ENCODE results near the gene SH2D3C. TPM values are rescaled to one million over a fixed set of nuclear protein-coding genes. Genes with fewer than 3 reads are reported as not detected.
"Not testable (repeated sequence)": the region's sequence is repeated elsewhere in the genome, so short reads cannot be mapped to it uniquely, and the experiment has no call there.

SH2D3C gene
- total RNA-seq, 1 donor: 79.7 TPM

DNA sequence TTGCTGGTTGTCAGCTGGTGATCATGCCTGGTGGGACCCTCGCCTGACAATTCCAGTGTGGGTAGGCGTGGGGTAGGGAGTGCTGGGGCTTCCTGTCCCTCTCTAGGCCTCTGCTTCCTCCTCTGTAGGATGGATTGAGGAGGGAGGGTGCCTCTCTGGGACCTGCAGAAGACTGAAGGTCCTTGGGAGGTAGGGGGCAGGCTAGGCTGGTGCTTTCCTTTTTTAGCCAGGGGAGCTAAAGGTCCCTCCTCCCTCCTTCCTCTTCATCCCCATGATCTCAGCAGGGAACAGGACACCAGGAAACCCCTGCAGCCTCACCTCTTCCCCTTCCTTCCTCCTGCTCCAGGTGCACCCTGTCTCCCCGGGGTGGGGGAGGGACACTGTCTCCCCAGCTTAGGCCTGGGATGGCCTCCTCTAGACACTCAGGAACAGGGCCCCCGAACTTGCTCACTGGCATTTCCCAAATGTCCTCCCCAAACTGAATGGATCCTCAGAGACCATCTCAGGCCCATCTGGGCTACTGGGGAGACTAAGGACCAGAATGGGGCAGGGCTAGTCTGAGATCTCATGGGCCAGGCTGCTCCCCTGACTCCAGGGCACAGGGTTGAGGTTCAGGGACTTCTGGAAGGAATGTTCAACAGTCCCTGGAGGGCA lies 8.4 kb downstream of the SH2D3C start:
- peak in 2 of 3 donors; percentile 40 to 49 for DNase-seq (ENCODE audit: low read depth in 2 of 3, low spot score in 2 of 3)

DNA sequence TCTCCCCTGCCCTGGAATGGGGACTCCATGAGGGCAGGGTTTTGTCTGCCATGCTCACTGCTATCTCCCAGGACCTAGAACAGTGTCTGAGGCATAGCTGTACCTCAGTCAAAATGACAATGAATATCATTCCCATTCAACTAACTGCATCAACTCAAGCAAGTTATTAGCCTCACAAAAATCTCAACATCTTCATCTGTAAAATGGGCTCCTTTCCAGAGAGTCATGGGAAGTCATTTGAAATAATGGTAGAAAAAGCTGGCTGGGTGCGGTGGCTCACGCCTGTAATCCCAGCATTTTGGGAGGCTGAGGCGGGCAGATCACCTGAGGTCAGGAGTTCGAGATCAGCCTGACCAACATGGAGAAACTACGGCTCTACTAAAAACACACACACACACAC lies 9.4 kb downstream of the SH2D3C start:
- DNase-seq (ENCODE audit: low read depth in 2 of 3, low spot score in 2 of 3): no peak

DNA sequence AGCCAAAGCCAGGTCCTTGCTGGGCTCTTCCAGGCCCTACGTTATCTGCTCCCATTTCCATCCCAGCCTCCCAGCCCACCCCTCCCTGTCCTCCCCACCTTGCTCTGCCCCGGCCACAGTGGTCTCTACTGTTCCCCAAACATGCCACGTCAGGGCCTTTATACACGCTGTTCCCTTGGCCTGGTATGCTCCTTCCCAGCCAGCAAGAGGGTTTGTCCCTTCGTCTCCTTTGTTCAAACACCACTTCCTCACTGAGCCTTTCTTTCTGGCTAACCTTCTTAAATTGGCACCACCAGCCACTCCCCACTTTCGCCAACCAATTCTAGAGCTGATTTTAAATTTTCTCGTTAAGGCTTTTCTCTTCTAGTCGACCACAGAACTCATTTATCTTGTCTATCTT lies 9.8 kb downstream of the SH2D3C start:
- DNase-seq (ENCODE audit: low read depth in 2 of 3, low spot score in 2 of 3): no peak

DNA sequence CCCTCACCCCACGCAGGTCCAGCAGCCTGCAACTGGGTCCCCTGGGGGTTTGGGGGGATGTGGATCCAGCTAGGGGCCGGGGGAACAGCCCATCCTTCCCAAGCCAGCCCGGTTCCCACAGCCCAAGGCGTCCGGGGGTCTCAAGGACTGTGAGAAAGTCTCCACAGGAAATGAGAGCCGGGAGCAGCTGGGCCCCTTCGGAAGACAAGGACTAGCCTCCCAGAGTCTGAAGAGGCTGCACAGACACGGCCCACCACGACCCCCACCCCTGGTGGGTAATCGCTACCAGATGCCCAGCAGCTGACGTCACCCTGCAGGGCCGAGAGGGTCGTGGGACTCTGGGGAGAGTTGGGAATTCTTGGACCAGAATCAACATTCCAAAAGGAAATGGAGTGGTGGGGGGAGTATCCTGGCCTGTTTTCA lies 10.5 kb downstream of the SH2D3C start:
- no peak for DNase-seq (ENCODE audit: low read depth in 2 of 3, low spot score in 2 of 3)

DNA sequence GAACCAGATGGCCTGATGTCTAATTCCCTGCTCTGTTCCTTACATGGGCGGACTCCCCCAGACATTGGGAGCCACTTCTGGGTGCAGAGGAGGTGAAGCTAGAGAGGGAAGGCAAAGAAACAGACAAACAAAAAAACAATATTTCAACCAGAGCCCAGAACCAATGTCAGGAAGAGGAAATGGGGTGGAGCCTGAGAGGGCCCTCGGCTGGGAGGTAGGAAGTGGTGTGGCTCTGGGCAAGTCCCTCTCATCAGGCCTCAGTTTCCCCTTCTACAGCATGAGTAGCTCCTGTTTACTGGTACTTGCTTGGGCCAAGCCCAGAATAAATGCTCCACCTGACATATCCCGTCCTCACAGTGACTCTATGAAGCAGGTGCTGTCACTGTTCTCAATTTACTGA lies 11.1 kb downstream of the SH2D3C start:
- DNase-seq (ENCODE audit: low read depth in 2 of 3, low spot score in 2 of 3): no peak

DNA sequence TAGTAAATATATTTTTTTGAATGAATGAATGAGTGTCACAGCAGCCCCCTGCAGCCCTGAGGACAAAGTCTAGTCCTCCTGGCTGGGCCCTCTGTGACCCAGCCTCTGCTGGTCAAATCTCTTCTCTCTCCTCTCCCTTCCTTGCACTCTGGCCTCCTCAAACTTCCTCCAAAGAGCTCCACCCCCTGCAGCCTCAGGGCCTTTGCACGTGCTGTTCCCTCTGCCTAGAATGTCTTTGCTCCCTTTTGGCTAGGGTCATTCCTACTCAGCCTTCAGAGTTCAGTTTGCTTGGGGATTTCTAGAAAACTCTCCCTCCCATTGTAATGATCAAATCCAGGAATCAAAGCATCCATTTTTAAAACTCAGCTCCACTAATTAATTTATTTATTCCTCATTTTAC lies 13.0 kb downstream of the SH2D3C start:
- no peak for DNase-seq (ENCODE audit: low read depth in 2 of 3, low spot score in 2 of 3)

DNA sequence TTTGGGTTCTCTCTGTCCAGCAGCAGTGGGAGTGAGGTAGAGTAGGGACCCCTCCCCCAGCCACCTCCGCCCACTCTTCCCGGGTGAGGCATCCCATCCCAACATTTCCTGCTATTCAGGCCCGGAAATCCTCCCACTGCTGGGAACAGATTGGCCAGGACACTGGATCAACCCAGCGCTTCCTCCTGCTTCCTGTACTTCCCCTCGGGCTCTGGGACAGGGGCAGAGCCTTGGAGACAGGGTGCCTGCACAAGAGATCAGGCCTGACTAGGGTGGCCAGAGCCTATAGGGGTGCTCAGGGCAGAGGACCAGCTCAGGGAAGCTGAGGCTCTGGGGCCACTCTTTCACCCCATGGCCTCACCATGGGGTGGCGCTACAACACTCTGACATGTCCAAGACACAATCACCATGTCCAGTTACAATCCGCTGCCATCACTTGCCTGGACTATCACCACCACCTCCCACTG lies 14.5 kb downstream of the SH2D3C start:
- DNase-seq (ENCODE audit: low read depth in 2 of 3, low spot score in 2 of 3): peak in 1 of 3 donors; percentile 46

DNA sequence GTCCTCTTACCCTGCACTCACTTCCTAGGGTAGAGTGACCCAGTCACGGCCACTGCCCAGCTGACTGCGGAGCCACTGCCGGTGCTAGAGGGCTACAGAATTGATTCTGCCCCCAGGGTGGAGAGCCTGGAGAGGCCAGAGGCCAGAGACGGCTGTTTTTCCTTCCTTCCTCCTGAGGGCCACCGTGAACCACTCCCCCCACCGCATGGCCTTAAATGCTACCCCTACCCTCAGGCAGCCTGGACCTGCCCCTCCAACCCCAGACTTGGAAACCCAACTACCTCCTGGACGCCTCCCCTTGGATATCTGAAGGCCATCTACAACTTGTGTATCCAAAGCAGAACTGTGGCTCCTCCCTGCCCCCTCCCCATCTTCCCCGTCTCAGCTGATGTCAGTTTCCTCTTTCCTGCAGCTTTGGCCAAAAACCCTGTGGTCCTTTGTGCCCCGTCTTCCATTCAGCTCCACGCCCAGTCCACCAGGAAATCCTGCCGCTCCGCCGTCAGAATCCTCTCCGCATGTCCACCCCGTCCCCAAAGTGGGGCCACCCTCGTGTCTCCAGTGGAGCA lies 16.3 kb downstream of the SH2D3C start:
- DNase-seq (ENCODE audit: low read depth in 2 of 3, low spot score in 2 of 3): peak in 2 of 3 donors; percentile 36 to 60

DNA sequence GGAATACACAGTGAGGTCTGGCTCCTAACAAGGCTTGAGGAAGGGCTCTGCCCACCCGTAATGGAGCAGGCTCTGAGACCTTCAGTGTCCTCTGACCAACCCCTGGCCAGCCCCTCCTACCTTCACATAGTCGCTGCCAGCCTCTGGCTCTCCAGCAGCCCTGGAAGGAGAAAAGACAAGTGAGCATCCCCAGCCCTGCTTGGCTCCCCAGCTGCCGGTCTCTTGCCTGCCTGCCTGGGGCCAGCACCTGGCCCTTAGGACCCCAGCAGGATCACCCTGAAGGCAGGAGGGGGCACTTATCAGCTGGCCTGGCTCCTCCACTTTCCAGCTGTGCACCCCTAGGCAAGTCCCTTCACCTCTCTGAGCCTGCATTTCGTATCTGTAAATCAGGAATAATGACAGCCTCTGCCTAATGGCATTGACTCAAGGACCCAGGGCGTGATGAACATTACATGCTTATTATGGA lies 16.9 kb downstream of the SH2D3C start:
- no peak for DNase-seq (ENCODE audit: low read depth in 2 of 3, low spot score in 2 of 3)

DNA sequence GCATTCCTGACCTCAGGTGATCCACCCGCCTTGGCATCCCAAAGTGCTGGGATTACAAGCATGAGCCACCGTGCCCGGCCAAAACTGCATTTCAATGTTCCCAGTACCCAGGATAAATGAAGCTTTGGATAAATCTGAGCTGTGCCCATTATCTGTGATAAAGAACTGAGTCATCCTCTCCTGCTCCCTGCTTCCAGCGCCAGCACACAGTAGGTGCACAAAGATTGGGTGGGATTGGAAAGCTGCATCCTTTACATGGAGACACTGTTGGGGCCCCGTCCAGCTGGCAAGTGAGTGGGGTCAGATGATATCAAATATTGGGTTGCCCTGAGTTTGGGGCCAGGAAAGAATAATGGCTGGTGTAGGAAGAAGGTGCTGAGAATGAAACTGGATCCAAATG lies 17.4 kb downstream of the SH2D3C start:
- DNase-seq (ENCODE audit: low read depth in 2 of 3, low spot score in 2 of 3): no peak

DNA sequence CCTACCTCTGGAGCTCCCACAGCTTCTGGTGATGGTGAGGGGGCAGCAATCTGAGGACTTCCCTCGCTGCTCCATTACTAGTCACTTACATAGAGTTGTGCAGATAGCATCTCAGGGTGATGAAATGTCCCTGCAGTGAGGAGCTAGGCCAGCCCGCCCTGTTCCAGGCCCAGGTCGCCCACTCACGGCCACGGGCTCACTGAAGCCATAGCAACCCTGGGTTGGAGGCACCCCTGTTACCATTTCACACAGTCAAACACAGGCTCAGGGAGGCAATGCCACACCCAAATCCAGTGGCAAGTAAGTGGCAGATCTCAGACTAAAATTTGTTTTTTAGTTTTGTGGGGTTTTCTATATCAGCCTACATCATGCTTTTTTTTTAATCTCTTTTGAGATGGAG lies 19.6 kb downstream of the SH2D3C start:
- DNase-seq (ENCODE audit: low read depth in 2 of 3, low spot score in 2 of 3): no peak

DNA sequence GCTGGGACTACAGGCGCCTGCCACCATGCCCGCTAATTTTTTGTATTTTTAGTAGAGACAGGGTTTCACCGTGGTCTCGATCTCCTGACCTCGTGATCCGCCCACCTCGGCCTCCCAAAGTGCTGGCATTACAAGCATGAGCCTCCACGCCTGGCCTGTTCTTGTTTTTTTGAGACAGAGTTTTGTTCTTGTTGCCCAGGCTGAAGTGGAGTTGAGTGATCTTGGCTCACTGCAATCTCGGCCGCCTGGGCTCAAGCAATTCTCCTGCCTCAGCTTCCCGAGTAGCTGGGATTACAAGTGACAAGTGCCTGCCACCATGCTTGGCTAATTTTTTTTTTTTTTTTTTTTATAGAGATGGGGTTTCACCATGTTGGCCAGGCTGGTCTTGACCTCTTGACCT lies 21.7 kb downstream of the SH2D3C start:
- DNase-seq (ENCODE audit: low read depth in 2 of 3, low spot score in 2 of 3): not testable (repeated sequence)

DNA sequence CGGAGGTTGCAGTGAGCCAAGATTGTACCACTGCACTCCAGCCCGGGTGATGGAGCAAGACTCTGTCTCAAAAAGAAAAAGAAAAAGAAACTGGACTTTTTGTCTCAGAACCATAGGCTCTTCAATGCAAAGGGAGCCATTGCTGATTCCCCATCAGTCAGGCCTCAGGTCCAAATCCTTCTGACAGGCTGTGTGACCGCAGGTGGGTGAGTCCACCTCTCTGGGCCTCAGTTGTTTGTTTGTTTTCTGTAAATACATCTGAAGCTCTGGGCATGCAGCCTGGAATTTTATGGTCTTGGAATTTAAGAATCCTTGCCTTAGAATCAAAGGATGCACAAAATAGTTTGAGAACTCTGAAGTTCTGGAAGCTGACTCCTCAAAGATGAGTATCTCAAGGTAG lies 22.2 kb downstream of the SH2D3C start:
- DNase-seq (ENCODE audit: low read depth in 2 of 3, low spot score in 2 of 3): no peak

DNA sequence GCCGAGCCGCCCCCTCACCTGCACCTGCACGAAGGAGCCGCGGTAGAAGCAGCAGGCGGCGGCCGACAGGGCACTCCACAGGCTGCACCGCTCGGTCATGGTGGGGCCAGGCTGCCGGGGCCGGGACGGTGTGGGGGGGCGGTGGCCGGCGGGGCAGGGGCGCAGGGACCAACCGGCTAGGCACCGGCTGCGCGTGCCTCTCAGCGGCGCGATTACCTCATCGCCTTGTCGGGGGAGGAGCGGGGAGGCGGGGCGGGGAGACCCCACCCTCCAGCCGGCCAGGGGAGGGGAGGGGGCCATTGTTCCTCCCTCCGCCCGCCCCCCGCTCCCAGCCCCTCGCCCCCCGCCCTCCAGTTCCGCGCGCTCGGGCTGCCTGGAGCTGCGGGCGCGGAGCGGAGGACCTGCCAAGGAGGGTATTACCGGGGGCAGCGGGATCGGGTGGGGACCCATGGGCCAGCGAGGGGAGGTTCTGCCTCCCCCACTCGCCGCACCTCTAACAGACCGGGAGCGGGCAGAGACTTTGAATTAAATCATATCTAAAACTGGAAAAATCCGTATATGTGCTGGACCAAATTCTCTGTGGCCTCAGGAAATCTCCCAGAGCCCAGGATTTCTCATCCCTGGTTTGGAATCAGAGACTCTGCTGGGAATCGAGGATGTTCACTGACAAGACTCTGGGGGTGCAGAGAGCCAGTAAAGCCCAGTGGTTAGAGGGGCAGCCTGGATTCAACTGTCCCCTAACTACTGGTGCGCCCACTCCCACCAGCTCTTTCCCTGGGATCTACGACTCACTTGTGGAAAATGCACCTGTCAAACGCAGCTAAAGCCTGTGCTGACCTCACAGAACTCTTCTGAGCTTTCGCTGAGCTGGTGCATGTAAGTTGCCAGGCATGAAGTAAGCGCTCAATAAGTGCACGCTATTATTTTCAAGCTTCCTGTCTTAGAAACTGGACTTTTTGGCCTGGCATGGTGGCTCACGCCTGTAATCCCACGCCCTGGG lies 23.1 kb downstream of the SH2D3C start:
- no peak for DNase-seq (ENCODE audit: low read depth in 2 of 3, low spot score in 2 of 3)

DNA sequence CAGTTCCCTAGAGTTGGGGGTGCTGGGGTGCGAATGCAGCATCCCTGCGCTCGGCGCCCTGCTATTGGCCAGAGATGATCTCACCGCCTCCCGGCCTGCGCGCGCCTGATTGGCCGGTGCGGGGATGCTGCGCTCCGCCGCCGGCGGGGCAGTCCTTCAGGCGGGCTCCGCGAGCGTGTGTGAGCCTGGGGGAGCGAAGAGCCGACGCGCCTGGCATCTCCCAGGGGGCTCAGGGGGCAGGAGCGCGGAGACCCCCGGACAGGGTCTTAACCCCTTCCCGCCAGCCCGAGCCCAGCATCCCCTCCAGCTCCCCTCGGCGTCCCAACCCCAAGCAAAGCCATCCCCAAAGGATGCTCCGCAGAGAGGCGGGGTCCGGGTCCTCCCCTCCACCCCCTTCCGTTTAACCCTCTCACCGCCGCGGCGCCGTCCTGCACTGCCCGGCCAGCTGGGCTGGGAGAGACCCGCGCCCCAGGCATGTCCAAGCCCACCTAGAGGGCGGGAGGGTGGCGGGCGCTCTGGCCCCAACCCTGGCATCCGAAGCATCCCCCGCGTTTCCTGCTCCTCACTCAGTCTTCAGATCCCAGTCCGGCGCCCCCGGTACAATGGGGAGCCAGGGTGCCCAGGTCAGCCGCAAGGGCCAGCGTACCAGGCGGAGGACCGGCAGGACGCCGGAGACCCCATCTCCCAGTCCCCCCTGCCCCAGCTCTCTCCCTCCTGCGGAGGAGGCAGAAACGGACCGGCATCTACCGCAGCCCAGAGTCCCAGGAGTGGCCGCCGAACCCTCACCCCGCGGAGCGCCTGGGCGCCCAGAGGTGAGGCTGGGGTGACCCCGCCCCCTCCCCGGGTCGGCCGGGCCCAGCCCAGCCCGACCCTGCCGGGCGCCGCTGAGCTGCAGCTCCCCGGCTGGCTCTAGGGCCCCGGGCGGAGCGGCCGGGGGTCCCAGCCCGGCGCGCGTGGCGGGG lies 24.1 kb downstream of the SH2D3C start:
- DNase-seq (ENCODE audit: low read depth in 2 of 3, low spot score in 2 of 3): no peak

DNA sequence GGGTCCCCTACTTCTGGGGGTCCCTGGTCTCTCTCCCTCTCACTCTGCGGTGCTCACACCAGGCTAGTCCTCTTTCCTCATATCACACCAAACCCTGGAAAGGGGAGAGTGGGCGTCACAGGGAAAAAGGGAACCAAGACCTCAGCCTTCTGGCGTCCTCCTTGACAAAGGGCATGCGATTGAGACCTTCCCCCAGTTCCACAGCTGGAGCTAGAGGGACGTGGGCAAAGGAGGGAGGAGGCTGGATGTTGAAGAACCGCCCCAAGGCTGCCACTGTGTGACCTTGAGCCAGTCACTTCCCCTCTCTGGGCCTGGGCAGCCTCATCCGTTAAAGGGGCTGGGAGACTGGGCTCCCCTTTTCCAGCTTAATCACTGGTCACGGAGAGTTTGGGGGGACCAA lies 24.8 kb downstream of the SH2D3C start:
- no peak for DNase-seq (ENCODE audit: low read depth in 2 of 3, low spot score in 2 of 3)

DNA sequence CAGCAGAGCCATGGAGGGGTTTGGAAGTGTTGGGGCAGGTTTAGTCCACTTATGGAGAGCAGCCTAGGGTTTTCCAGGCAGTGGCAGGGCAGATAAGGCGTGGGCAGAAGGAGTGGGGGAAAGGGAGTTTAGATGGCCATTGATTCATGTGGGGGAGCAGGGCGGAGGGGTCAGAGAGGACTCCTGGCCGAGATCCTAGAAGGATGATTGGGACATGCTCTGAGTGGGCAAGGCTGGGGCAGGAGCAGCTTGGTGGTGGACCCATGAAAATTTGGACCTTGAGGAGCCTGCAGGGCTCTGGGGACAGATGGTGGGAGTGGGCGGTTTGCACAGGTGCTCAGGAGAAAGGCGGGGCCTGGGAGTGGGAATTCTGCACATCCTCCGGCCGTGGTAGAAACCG lies 25.3 kb downstream of the SH2D3C start:
- DNase-seq (ENCODE audit: low read depth in 2 of 3, low spot score in 2 of 3): no peak

DNA sequence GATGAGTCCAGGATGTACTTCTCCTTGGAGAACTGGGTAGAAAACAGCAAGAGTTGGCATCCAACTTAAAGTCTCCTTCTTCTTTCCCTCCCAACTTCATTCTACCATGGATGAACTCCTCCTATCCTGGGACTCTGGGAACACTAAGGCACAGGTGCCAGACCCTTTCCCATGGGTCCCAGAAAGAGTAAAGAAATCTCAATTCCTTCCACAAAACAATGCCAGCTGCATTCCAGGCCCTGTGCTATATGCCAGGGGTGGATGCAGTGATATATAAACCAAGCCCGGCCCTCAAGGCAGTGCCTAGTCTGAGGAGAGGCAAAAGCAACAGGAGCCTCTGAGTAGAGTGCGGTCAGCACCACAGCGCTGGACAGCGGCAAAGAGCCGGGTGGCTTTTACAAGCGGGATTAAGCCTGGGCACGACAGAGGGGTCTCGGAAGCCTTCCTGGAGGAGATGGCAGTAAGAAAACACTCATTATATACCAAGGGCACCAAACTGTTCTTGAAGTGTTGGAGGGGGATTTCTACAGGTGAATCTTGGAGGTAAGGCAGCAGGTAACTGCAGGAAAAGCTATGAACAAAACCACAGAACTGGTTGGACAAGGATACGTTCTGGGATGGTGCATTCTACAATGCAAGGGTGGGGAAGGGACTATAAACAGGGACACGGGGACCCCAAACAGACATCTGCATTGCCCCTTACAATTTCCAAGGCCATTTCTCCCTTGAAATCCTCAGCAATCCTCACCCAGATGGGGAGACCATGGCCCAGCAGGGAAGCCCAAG lies 27.0 kb downstream of the SH2D3C start:
- no peak for DNase-seq (ENCODE audit: low read depth in 2 of 3, low spot score in 2 of 3)

DNA sequence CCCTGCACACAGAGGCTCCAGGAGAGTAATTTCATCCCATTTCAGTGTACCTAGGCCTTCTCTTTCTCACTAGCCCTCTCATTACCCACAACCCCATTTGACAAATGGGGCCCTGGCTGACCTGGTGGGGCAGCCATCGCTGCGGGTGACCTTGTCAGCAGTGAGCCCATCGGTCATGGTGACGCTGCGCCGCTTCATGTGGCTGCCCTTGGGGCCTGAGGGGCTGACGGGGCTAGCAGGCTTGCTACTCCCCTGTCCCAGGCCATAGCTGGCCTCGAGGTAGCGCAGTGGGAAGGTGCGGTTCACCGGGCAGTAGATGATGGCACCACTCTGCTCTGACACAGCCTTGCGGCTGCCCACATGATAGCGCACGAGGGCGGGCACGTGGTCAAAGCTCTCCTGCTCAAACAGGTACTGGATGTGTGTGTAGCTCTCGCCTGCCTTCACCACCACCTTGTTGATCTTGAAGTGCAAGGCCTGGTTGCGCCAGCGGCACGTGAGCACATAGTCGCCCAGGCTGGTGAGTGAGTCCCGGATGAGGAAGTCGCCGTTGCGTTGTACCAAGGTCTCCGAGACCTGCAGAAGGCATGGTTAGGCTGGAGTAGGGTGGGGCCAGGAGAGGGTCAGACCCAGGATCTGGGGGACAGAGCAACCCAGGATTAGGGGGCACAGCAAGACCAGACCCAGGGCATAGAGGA lies 29.2 kb downstream of the SH2D3C start:
- DNase-seq (ENCODE audit: low read depth in 2 of 3, low spot score in 2 of 3): no peak

Data from hematopoietic multipotent progenitor cell (in vitro differentiated cells).